Measurements from ENCODE around the gene MTHFD2L.

MTHFD2L gene

DNA sequence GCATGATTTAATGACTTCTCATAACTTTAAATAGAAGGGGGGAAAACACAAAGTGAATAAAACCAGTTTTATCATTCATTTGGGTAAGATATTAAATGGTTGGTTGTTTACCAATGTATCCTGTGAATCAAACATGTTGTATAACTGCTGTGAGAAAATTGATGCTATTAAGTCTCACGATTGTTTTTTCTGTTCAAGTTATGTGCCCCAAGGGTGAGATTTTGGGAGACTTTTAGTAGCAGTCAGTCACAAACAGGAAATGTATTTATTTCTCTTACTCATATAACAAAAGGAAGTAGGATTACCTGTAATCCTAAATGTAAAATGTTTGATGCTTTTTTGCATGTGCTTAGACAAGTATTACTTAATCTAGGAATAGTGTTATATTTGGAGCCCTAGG is 39.2 kb downstream of the MTHFD2L start:
- no peak overlapping the region for H3K27ac ChIP-seq (ENCODE audit: poor library complexity, severe bottlenecking)
- no peak overlapping the region for H3K4me3 ChIP-seq (ENCODE audit: severe bottlenecking)
- peaks cover 4% of the 10 kb centered on the region; the same call in 1 of the 2 replicates for H3K36me3 ChIP-seq (ENCODE audit: low read depth)
- TF ChIP-seq, protein P1, sequence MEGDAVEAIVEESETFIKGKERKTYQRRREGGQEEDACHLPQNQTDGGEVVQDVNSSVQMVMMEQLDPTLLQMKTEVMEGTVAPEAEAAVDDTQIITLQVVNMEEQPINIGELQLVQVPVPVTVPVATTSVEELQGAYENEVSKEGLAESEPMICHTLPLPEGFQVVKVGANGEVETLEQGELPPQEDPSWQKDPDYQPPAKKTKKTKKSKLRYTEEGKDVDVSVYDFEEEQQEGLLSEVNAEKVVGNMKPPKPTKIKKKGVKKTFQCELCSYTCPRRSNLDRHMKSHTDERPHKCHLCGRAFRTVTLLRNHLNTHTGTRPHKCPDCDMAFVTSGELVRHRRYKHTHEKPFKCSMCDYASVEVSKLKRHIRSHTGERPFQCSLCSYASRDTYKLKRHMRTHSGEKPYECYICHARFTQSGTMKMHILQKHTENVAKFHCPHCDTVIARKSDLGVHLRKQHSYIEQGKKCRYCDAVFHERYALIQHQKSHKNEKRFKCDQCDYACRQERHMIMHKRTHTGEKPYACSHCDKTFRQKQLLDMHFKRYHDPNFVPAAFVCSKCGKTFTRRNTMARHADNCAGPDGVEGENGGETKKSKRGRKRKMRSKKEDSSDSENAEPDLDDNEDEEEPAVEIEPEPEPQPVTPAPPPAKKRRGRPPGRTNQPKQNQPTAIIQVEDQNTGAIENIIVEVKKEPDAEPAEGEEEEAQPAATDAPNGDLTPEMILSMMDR (IDR thresholded peaks at IDR 0.05; ENCODE audit: poor library complexity, severe bottlenecking): no peak
- no peaks in the 10 kb centered on the region for H3K27me3 ChIP-seq (ENCODE audit: insufficient read depth, poor library complexity, severe bottlenecking)
- ATAC-seq (ENCODE audit: low read depth) (no peak), DNase-seq (ENCODE audit: low spot score) (no peak)
- H3K4me1 ChIP-seq (ENCODE audit: insufficient read depth, poor library complexity, severe bottlenecking): no peaks in the 10 kb centered on the region
- no peaks in the 10 kb centered on the region for H3K9me3 ChIP-seq (ENCODE audit: severe bottlenecking)

DNA sequence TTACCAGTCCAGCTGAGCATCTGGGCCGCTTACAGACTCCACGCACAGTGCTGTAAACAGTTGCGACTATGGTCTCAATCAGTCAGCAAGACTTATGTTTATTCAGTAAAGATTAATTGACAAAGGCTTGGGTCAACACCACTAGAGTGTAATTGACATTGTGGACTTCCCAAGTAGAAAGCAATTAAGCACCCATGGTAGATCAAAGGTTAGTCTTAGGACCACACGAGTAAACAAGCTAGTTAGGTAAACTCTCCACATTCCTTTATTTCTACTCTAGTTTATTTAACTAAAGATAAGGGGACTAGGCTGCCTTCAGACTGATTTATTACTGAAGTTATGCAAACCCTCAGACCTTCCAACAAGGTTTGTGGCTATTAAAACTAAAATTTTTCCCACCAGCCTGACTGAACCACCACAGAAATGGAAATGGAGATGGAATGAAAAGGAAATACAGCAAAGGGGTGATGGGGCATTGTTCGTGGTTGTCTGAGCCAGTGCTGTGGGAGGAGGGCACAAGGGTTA is 44.2 kb downstream of the MTHFD2L start:
- H3K9me3 ChIP-seq (ENCODE audit: severe bottlenecking): no peaks in the 10 kb centered on the region
- peaks cover 1% of the 10 kb centered on the region for H3K4me1 ChIP-seq (ENCODE audit: insufficient read depth, poor library complexity, severe bottlenecking)
- peaks cover 11% of the 10 kb centered on the region for H3K36me3 ChIP-seq (ENCODE audit: low read depth)
- H3K27ac ChIP-seq (ENCODE audit: poor library complexity, severe bottlenecking): no peak overlapping the region
- DNase-seq (ENCODE audit: low spot score): no peak
- TF ChIP-seq, protein P1 (IDR thresholded peaks at IDR 0.05; ENCODE audit: poor library complexity, severe bottlenecking): no peak
- H3K27me3 ChIP-seq (ENCODE audit: insufficient read depth, poor library complexity, severe bottlenecking): no peaks in the 10 kb centered on the region
- no peak for ATAC-seq (ENCODE audit: low read depth)
- H3K4me3 ChIP-seq (ENCODE audit: severe bottlenecking): no peak overlapping the region

DNA sequence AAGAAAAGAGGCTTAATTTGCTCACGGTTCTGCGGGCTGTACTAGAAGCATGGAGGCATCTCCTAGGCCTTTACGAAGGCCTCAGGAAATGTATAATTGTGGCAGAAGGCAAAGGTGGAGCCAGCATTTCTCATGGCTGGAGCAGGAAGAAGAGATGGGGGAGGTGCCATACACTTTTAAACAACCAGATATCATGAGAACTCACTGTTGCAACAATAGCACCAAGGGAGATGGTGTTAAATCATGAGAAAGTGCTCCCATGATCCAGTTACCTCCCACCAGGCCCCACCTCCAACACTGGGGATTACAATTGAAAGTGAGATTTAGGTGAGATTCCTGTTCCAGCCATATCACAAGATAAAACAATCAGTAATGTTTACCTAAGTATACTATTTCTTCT is 45.5 kb downstream of the MTHFD2L start:
- Histone ChIP-seq H3K36me3 (ENCODE audit: low read depth) (peaks cover 11% of the 10 kb centered on the region), H3K9me3 (ENCODE audit: severe bottlenecking) (no peaks in the 10 kb centered on the region), H3K27ac (ENCODE audit: poor library complexity, severe bottlenecking) (no peak overlapping the region), H3K4me1 (ENCODE audit: insufficient read depth, poor library complexity, severe bottlenecking) (peaks cover 5% of the 10 kb centered on the region), H3K27me3 (ENCODE audit: insufficient read depth, poor library complexity, severe bottlenecking) (no peaks in the 10 kb centered on the region), H3K4me3 (ENCODE audit: severe bottlenecking) (no peak overlapping the region)
- TF ChIP-seq, protein P1 (IDR thresholded peaks at IDR 0.05; ENCODE audit: poor library complexity, severe bottlenecking): no peak
- DNase-seq (ENCODE audit: low spot score) (no peak), ATAC-seq (ENCODE audit: low read depth) (no peak)

- H3K9me3 ChIP-seq (ENCODE audit: severe bottlenecking): no peaks in the 10 kb centered on the region
- no peak for ATAC-seq (ENCODE audit: low read depth)
These were observed 47.1 kb downstream of the MTHFD2L start for GRCh38 chr4:74205046-74205445.

GRCh38 chr4:74205559-74205958 is 47.6 kb downstream of the MTHFD2L start:
- DNase-seq (ENCODE audit: low spot score) (no peak), ATAC-seq (ENCODE audit: low read depth) (no peak)
- H3K36me3 ChIP-seq (ENCODE audit: low read depth): peaks cover 8% of the 10 kb centered on the region
- TF ChIP-seq, protein P1 (IDR thresholded peaks at IDR 0.05; ENCODE audit: poor library complexity, severe bottlenecking): no peak
- no peak overlapping the region for H3K27ac ChIP-seq (ENCODE audit: poor library complexity, severe bottlenecking)
- H3K4me1 ChIP-seq (ENCODE audit: insufficient read depth, poor library complexity, severe bottlenecking): peaks cover 5% of the 10 kb centered on the region
- H3K27me3 ChIP-seq (ENCODE audit: insufficient read depth, poor library complexity, severe bottlenecking): no peaks in the 10 kb centered on the region
- H3K4me3 ChIP-seq (ENCODE audit: severe bottlenecking): no peak overlapping the region
- H3K9me3 ChIP-seq (ENCODE audit: severe bottlenecking): no peaks in the 10 kb centered on the region

More at GRCh38 chr4:74205046-74205445, 47.1 kb downstream of the MTHFD2L start:
- Histone ChIP-seq H3K4me3 (ENCODE audit: severe bottlenecking) (no peak overlapping the region), H3K27me3 (ENCODE audit: insufficient read depth, poor library complexity, severe bottlenecking) (no peaks in the 10 kb centered on the region), H3K4me1 (ENCODE audit: insufficient read depth, poor library complexity, severe bottlenecking) (peaks cover 5% of the 10 kb centered on the region), H3K27ac (ENCODE audit: poor library complexity, severe bottlenecking) (no peak overlapping the region), H3K36me3 (ENCODE audit: low read depth) (peaks cover 11% of the 10 kb centered on the region)
- DNase-seq (ENCODE audit: low spot score): no peak
- TF ChIP-seq, protein P1 (IDR thresholded peaks at IDR 0.05; ENCODE audit: poor library complexity, severe bottlenecking): no peak
